GM19395 (cell line): ENCODE measurements around the gene CTTN.
"Not testable (repeated sequence)": the region's sequence is repeated elsewhere in the genome, so short reads cannot be mapped to it uniquely, and the experiment has no call there.

Source experiments
- ATAC-seq: cut with Tn5 transposase; IDR thresholded peaks from one replicate; pipeline ENCODE4 v1.9.1; 2021; ENCODE audit warnings: mild to moderate bottlenecking, moderate library complexity; ENCODE audit not compliant: unreplicated experiment

The CTTN gene

DNA sequence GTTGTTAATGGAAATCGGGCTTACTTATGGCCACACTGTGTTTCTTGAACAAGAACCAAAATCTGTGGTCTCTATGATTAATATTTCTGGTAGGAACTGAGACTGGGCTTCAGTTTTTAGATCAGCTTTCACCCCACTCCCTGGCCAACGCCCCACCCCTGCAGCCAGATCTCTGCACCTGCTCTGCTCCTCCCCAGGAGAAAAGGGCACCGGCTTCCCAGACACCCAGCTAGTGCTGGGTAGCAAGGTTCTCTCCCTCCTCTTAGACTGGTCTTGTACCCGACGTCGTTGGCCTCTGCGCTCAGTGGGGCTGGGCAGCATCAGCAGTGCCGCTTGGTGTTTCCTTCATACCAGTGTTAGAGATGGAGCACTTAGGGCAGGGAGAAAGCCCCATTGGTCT is 17.0 kb upstream of the CTTN start:
- ATAC-seq = no peak

DNA sequence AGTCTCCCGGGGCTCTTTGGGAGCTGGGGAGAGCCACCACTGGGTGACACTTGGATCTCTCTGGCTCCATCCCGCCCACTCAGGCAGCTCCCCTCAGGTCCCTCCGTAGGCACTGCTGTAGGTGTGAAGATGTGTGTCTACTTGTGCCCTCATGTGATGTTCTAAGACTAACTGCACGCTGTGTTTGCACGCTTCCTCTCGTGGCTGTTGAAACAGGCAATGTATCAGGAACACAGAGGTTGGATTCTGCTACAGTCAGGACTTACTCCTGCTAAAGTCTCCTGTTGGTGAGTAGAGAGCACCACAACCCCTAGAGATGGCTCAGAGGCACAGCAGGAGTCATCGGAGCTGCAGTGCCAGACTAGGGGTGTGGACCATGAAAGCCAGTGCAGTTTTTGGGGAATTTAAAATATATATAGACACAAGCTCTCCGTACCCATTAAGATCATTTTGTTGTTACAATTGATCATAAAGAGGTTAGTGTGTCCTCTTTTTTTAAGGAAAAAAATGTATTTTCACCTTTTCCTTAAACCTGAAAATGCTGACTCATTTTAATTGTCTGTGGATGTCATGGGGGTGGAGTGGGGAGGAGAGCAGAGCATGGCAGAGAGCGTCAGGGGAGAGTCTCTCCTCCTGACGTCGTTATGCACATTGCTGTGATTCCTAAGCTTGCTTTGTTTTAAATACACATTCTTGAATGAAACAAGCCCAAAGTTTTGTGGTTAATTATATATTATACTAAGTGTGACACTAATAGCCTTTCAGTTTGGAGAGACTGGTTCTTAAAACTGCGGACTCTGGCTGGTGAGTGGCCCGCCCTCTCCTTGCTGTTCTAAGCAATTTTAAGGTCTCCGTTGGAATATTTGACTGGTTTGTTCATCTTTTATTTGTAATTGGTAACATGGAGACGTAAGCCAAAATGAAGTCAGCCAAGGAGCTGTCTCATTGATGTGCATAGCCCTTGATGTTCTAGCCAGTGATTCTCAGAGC is 16.2 kb upstream of the CTTN start:
- no peak for ATAC-seq

DNA sequence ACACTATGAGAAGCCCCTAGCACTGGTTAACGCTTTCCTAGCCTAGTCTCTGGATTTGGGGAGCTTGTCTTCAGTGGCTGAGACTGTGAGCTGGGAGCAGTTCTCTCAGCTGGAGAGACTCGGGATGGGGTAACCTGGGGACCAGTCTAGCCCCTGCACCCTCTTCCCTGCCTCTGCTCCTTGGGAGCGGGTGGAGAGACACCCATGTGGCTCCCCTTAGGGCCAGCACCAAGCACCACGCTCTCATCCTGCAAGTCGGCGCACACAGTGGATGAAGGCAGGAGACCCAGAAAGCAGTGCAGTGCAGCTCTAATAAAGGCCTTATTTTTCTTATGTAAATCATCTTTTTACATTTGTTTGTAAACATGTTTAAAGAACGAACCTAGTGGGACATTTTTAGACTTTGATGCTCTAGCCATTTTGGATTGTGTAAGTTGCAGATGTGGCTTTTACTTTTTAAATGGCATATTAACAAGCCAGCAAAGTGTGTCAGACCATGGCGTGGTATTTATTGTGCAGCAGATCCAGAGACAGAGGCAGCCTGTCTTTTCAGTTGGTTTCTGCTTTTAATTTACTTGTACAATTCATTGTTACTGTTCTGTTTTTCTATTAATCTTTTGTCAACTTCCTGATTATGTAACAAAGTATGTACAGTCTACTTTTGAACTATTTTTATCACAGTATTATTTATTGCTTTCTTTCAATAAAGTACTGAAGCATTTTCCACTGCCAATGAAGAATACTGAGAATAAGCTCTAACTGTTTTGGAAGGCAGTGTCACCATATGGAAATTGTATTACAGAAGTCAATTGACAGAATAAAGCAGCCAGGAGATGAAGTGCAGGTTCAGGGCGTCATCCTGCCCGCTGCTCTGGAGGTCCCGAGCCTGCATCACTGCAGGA is 14.4 kb upstream of the CTTN start:
- ATAC-seq = no peak

DNA sequence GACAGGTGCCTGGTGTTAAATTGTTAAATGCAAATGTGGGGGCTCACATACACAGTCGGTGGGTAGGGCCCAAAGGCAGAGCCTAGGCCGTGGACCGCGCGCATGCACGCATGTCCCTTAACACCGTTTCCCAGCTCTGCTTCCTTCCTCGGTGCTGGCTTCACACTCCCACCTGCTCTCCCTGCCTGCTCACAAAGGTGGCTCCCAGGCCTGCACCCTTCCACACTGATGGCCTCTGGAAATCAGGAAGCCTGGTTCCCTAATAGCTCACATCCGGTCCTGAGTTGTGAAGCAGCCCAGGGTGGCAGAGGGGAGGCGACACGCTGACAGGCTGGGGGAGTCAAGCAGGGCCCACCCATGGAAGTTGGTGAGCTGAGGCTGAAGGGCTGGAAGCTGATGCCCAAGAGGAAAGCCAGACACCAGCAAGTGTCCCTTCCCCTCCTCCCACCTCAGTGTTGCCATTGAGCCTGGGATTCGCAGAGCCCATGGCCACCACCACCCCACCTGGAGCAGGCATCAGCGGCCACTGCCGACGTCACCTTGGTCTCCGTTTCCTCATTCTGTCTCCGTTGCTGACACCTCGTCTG is 13.7 kb upstream of the CTTN start:
- ATAC-seq = no peak

DNA sequence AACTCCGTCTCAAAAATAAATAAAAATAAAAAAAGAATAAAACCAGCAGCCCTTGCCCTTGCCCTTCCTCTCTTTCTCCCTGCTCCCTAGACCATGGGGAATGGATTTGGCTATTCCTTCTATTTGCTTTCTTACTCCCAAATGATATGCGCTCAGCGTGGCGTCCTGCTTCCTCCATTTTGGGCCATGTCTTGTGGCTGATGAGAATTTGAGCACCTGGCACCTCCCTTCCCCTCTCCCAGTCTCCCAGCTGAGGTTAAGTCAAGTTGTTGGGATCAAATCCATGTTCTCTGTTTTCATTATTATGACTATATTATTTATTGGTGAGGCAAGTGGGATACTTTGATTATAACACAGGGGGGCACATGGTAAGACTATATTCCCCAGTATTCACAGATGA is 10.8 kb upstream of the CTTN start:
- ATAC-seq = no peak

DNA sequence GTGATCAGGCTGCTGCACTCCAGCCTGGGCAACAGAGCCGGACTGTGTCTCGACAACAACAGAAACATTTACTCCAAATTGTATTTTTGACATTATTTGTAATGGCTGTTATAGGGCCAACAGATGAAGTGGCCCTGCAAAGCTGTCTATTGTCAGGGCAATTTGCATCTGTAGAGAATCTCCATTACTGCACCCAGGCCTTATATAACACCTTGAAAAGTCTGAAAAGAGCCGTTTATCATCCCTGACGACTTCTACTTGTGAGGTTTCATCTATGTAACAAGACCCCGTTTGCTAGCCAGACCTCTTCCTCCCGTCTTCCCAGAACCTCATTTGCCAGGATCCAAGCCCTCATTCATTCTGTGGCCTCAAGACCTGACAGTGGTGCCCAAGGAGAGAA is 9.1 kb upstream of the CTTN start:
- ATAC-seq = no peak

DNA sequence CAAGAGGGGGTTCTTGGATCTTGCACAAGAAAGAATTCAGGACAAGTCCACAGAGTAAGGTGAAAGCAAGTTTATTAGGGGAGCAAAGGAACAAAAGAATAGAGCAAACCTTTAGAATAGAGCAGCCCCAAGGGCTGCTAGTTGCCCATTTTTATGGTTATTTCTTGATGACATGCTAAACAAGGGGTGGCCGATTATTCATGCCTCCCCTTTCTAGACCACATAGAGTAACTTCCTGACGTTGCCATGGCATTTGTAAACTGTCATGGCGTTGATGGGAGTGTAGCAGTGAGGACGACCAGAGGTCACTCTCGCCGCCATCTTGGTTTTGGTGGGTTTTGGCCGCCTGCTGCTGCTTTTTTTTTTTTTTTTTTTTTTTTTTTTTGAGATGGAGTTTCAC is 7.4 kb upstream of the CTTN start:
- not testable (repeated sequence) for ATAC-seq

DNA sequence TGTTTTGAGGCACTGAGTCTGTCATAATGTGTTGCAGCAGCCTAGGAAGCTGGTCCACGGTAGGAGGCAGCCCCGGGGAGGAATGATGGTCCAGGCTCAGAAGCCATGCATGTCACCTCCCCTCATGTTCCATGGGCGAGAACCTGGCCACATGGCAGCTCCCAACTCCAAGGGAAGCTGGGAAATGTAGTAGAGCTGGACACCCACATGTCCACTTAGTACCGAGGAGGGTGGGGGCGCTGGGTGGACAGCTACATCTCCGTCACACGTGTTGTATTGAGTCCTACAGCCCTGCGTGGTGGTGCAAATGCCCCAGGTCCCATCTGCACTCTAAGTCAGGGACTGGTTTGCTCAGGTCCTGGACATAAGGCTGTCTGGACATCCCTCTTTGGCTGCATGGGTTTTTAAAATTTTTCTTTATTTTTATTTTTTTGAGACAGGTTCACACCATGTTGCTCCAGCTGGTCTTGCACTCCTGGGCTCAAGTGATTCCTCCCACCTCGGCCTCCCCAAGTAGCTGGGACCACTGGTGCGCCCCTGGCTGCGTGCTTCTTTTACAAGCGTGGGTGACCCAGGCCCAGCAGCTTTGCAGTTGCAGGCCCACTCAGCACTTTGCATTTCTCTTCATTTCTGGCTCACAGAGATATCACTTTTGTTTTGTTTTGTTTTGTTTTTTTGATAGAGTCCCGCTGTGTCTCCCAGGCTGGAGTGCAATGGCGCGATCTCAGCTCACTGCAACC is 3.9 kb upstream of the CTTN start:
- no peak for ATAC-seq

DNA sequence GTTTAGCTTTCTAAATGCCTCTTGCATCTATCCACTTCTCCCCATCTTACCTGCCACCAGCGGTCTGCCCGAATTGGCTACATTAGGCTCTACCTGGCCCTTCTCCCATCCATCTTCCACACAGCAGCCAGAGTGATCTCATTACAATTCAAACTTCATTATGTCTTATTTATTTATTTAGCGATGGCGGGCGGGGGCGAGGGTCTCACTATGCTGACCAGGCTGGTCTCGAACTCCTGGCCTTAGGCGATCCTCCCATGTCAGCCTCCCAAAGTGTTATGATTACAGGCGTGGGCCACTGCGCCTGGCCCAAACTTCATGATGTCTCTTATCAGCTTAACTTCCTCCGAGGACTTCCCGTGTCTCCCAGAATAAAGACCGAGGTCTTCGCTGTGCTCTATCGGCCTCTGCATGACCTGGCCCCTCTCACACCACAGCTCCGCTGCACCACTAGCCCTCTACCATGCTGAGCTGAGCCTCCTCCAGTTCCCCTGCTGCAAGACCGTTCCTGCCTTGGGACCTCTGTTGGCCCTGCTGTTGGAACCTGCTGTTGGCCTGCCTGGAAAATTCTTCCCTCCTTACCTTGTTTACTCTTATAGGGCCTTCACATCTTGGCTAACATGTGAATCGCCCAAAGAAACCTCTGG is 870 bp upstream of the CTTN start:
- ATAC-seq = no peak

DNA sequence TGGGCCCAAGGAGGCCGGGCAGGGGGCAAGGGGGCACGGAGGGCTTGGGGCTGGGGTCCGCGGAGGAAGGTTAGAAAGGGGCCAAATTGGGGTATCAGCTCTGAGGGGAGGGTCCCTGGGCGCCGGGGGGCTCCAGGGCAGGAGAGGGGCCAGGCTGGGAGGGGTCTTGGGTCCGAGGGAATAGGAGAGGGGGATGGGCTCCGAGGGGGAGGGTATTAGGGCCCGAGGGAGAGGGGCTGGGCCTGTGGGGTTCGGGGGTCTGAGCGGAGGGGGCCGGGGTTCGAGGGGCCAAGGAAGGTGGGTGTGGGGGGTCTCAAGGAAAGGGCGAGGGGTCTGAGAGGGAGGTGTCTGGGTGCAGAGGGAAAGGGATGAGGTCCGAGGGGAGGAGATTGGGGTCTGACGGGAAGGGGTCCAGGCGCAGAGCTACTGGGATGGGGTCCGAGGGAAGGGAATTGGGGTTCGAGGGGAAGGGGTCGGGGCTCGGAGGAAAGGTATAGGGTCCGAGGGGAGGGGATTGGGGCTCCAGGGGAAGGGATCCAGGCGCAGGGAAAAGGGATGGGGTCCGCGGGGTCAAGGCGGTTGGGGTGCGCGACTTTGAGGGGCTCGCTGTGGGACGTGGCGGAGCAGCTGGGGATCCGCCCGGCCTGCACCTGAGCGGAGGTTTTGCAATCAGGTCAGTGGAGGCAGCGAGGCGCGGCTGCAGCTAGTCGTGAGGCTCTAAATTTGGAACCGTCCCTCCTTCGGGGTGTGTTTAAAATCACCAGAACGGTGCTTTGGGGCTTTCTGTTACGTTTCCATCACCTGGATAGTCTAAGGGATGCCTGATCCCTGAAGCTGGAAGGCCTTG is 728 bp downstream of the CTTN start:
- ATAC-seq = no peak

DNA sequence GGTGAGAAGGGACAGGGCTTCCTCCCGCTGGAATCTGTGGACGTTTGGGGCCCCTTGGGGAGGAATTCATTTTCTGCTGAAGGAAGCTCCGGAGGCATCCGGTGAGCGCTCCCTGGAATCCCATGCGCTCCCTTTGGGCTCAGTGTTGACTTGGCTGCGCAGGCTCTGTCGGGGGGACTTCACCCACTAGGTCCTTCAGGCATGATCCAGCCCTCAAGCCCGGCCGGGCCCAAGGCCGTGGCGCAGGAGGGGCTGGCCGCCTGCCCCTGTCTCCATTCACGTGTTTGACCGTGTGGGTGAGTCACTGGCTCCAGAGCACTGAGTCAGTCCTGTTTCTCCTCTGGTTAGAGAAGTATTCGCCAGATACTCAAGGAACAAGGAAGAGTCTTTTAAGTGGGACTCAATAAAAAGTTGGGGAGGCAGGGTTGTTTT is 1.4 kb downstream of the CTTN start:
- no peak for ATAC-seq

DNA sequence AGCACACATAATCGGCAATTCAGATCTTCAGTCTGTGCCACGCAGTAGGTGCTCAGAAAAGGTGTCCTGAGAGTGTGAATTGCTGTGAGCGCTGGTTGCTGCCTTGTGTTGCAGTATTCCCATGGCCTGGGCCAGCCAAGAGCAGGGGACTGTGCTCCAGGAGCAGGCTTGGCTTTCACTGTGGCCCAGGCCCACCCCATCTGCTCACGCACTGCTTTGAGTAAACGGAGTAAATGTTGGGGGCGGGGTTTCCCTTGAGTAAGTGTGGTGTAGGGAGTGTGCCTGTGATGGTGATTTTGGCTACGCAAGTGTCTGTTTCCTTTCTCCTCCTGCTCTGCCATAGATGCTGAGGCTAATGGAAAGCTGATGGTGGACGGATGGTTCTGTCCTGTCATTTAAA is 2.3 kb downstream of the CTTN start:
- ATAC-seq = no peak

DNA sequence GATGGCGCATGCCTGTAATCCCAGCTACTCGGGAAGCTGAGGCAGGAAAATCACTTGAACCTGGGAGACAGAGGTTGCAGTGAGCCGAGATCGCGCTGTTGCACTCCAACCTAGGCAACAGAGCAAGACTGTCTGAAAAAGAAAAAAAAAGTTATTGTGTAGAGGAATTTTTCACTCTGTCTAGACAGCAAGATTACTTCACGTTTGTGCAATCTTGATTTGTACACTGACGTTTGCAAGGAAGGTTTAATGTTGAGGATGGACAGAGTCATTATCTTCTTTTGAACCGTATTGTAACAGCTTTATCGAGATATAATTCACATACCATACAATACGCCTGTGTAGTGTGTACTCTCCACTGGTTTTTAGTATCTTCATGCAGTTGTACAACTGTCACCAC is 3.7 kb downstream of the CTTN start:
- ATAC-seq = no peak

DNA sequence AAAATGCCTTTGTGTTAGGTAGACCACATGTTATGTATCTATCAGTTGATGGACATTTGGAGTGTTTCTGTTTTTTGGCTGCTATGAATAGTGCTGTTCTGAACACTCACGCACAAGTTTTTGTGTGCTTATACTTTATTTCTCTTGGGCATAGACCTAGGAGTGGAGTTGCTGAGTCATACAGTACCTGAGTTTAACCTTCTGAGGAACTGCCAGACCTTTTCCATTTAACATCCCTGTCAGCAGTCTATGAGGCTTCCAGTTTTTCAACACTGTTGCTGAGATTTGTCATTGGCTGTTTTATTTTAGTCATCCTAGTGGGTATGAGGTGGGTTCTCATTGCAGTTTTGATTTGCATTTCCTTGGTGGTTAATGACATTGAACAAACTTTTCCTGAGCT is 4.4 kb downstream of the CTTN start:
- no peak for ATAC-seq

DNA sequence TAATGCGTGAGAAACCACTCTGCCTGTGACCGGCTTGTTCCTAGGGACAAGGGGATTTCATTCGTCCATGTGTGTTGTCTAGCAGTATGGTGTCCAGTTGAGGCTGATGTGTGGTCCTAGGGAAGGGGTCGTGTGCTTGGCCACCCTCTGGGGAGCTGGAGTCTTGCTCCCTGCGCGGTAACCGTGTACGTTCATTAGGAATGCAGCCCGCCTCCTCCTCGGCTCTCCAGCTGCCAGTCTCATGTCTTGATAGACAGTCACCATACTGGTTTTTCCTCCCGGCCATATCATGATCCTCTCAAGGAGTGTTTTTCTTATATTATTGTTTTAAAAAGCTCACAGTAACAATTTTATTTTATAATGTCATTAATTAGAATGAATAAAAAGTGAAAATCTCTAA is 5.9 kb downstream of the CTTN start:
- no peak for ATAC-seq

DNA sequence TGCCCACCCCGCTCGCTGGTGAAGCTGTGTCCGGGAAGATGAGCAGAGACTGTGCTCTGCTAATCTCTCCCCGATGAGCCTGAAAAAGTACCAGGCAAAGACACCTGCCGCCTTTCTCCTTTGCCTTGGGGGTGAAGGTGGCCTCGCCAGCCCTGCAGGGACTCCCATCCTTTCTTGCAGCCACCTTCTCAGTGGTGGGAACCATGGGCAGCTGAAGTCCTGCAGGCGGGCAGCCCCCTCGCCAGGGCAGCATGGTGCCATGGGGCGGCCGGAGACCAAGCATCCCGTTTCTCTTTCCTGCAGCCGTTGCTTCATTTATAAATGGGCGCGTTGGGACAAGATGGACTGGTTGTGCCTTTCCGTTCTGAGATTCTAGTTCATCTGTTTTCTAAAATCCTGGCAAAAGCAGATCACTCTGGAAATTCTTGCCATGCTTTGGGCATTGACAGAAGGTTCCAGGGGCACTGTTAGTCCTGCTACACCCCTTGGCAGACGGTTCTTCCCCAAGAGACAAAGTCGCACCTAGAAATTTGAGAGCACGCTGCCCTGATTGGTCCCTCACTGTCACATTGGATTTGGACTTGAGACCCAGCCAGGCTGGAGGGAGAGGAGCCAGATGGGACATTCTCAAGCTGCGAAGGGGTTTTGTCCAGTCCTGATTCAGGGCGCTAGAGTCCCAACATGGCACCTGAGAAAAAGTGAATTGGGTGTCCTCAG is 7.5 kb downstream of the CTTN start:
- no peak for ATAC-seq

DNA sequence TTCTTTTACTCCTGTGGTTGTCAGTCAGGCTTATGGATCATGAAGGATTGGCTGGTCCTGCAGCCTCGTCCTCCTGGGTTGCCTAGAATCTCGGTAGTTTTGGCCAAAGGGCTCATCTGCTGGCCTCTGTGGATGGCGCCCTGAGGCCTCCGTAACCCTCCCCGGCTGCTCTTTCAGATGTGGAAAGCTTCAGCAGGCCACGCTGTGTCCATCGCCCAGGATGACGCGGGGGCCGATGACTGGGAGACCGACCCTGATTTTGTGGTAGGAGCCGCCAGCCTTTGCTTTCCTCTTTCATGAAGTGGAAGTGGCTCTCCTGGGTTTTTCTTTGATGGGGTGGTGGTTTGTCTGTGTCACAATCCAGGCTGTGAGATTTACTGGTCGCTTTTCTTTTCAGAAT is 8.8 kb downstream of the CTTN start:
- no peak for ATAC-seq

DNA sequence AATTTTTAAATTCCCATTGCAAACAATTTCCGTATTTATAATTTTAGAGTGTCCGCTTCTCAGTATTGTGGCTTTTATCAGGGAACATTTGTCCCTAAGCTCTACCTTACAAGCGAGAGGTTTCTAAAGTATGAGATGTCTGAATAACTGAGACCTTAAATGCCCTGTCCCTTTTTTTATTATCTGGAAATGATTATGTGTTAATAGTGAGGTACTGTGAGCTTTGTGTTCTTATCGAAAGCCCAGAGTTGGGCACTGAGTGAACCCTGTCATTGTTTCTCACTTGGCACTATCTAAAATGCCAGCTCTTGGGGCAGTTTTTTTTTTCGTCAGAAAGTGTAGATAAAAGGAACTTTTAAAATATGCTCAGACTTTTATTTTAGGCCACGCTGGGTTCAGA is 9.5 kb downstream of the CTTN start:
- no peak for ATAC-seq

DNA sequence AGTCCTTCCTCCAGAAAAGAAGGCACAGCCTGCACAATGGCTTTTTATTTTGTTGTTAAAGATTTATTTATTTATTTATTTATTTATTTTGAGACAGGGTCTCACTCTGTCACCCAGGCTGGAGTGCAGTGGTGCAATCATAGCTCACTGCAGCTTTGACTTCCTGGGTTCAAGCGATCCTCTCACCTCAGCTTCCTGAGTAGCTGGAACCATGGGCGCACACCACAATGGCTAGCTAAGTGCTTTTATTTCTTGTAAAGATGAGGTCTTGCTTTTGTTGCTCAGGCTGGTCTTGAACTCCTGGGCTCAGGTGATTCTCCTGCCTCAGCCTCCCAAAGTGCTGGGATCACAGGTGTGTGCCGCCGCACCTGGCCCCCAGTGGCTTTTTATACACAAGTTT is 10.0 kb downstream of the CTTN start:
- not testable (repeated sequence) for ATAC-seq
